Nephron (organoid): ENCODE data around the gene RARRES1.

Source experiments
- H3K27ac Mint-ChIP-seq, 3 experiments: 2 replicates each; pipeline ENCODE4 v1.8.0; 2020; ENCODE audit warnings: mixed read lengths in 3 of 3, mild to moderate bottlenecking in 2 of 3, moderate library complexity in 1 of 3
- H3K27me3 Mint-ChIP-seq: 2 replicates; pipeline ENCODE4 v1.8.0; 2021; ENCODE audit warnings: low read depth, mild to moderate bottlenecking, moderate library complexity, mixed read lengths
- H3K36me3 Mint-ChIP-seq: 2 replicates; pipeline ENCODE4 v1.8.0; 2020; ENCODE audit warnings: low read depth, mixed read lengths
- H3K4me1 Mint-ChIP-seq: 2 replicates; pipeline ENCODE4 v1.8.0; 2020; ENCODE audit warnings: mixed read lengths
- H3K4me3 Mint-ChIP-seq, 3 experiments: 2 replicates each; pipeline ENCODE4 v1.8.0; 2020; ENCODE audit warnings: mild to moderate bottlenecking in 3 of 3, mixed read lengths in 3 of 3, moderate library complexity in 2 of 3
- H3K9me3 Mint-ChIP-seq: 2 replicates; pipeline ENCODE4 v1.8.0; 2020; ENCODE audit warnings: mixed read lengths
- CTCF ChIP-seq, 3 experiments: fragments of 200-600 bp; sonication (generic); IDR thresholded peaks; one replicate each; pipeline ENCODE4 v1.5.0; 2021; ENCODE audit warnings: antibody characterized with exemption in 3 of 3; ENCODE audit not compliant: unreplicated experiment in 3 of 3

The RARRES1 gene

GRCh38 chr3:158768881-158769543 is 36.8 kb upstream of the RARRES1 start:
- peak overlapping the region; percentile 98 to 99 (median 99) for H3K27ac Mint-ChIP-seq
- H3K27me3 Mint-ChIP-seq = no peaks in the 10 kb centered on the region
- no peaks in the 10 kb centered on the region for H3K36me3 Mint-ChIP-seq
- H3K4me3 Mint-ChIP-seq = peak overlapping the region; percentile 10 to 52 (median 34)
- TF ChIP-seq CTCF (IDR thresholded peaks at IDR 0.05; ENCODE audit: unreplicated experiment in 3 of 3) = no peak
- H3K4me1 Mint-ChIP-seq = peaks cover 78% of the 10 kb centered on the region
- H3K9me3 Mint-ChIP-seq = no peaks in the 10 kb centered on the region

- peak overlapping the region in 2 of 3 experiments; percentile 34 to 56 for H3K4me3 Mint-ChIP-seq
- H3K36me3 Mint-ChIP-seq = no peaks in the 10 kb centered on the region
- peak overlapping the region; percentile 98 to 99 (median 99) for H3K27ac Mint-ChIP-seq
- H3K9me3 Mint-ChIP-seq = no peaks in the 10 kb centered on the region
- no peaks in the 10 kb centered on the region for H3K27me3 Mint-ChIP-seq
- peaks cover 72% of the 10 kb centered on the region for H3K4me1 Mint-ChIP-seq
- TF ChIP-seq CTCF (IDR thresholded peaks at IDR 0.05; ENCODE audit: unreplicated experiment in 3 of 3) = no peak
Measured at GRCh38 chr3:158768361-158768787, 36.1 kb upstream of the RARRES1 start.

DNA sequence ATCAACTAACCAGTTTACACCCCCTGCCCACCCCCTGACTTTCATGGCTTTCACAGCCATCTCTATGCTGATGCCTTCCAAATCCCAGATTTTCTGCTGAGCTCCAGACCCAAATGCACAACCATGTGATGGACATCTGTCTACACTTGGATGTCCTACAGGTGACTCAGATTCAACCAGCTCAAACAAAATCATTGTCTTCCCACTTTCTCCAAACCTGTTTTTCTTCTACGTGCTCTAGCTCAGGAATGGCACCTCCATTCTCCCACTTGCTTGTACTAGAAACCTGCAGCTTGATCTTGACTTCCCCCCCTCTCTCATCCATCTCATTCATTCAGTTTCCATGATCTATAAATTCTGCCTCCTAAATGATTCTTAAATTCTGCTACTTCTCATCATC is 34.1 kb upstream of the RARRES1 start:
- peaks cover 68% of the 10 kb centered on the region for H3K4me1 Mint-ChIP-seq
- no peak overlapping the region for H3K4me3 Mint-ChIP-seq
- no peaks in the 10 kb centered on the region for H3K36me3 Mint-ChIP-seq
- H3K27ac Mint-ChIP-seq = peak overlapping the region in 2 of 3 experiments; percentile 83 to 99
- H3K9me3 Mint-ChIP-seq = no peaks in the 10 kb centered on the region
- H3K27me3 Mint-ChIP-seq = no peaks in the 10 kb centered on the region
- TF ChIP-seq CTCF (IDR thresholded peaks at IDR 0.05; ENCODE audit: unreplicated experiment in 3 of 3) = no peak

GRCh38 chr3:158765518-158766205 is 33.4 kb upstream of the RARRES1 start:
- H3K36me3 Mint-ChIP-seq = no peaks in the 10 kb centered on the region
- peak overlapping the region; percentile 64 to 99 (median 90) for H3K27ac Mint-ChIP-seq
- H3K4me3 Mint-ChIP-seq = no peak overlapping the region
- H3K9me3 Mint-ChIP-seq = no peaks in the 10 kb centered on the region
- TF ChIP-seq CTCF (IDR thresholded peaks at IDR 0.05; ENCODE audit: unreplicated experiment in 3 of 3) = no peak
- peaks cover 67% of the 10 kb centered on the region for H3K4me1 Mint-ChIP-seq
- H3K27me3 Mint-ChIP-seq = no peaks in the 10 kb centered on the region

- Mint-ChIP-seq H3K4me3 (no peak overlapping the region), H3K36me3 (no peaks in the 10 kb centered on the region), H3K4me1 (peaks cover 44% of the 10 kb centered on the region), H3K27me3 (no peaks in the 10 kb centered on the region), H3K9me3 (peaks cover 2% of the 10 kb centered on the region), H3K27ac (peak overlapping the region in 2 of 3 experiments; percentile 45 to 64)
- TF ChIP-seq CTCF (IDR thresholded peaks at IDR 0.05; ENCODE audit: unreplicated experiment in 3 of 3) = no peak
Measured at GRCh38 chr3:158763421-158763820, 31.2 kb upstream of the RARRES1 start.
